CD4-positive, alpha-beta T cell treated with Interleukin-21 for 1 hour (primary cell): Measurements from ENCODE around the gene CPVL.
"Not testable (repeated sequence)": the region's sequence is repeated elsewhere in the genome, so short reads cannot be mapped to it uniquely, and the experiment has no call there.

Experiments
- DNase-seq: peaks from one replicate; pipeline ENCODE4 v3.0.0-alpha.2; 2020

Gene CPVL

DNA sequence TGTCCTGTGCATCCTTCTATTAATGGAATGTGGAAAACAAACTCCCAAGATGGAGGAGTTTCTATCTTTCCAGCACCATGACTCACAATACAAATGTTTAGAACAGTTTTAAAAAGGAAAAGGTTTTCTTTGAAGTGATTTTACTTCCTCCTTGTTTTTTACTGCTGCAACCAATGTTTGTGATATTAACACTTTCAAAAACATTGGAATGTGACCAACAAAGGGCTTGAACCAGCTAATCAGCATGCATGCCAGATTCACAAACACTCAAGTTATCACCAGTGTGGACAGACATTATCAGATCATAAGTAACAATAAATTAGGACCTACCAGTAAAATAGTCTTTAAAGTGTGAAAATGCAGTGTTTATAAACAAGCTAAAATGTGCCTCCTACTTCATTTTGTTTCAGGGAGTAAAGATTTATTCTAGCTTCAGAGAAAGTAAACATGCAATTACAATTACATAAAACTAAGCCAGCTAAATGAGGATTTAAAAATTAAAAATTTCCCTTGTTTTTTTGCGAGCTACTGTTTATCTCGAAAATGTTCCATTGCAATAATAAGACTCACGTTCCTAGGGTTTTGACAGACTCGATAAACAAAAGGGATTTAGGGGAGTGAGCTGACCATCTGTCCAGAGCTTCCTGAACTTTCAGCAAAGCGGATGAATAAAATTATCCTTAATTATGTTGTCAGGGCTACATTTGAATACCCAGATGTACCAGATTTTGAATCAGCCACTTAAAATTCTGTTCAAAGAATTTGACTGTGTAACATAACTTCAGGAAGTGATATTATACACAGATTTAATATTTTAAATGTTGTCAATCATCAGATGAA lies 29.8 kb downstream of the CPVL start:
- DNase-seq, result no peak

GRCh38 chr7:29115753-29116152 lies 30.6 kb downstream of the CPVL start:
- no peak for DNase-seq

GRCh38 chr7:29115130-29115687 lies 31.1 kb downstream of the CPVL start:
- DNase-seq, result no peak

GRCh38 chr7:29114266-29114665 lies 32.1 kb downstream of the CPVL start:
- not testable (repeated sequence) for DNase-seq

DNA sequence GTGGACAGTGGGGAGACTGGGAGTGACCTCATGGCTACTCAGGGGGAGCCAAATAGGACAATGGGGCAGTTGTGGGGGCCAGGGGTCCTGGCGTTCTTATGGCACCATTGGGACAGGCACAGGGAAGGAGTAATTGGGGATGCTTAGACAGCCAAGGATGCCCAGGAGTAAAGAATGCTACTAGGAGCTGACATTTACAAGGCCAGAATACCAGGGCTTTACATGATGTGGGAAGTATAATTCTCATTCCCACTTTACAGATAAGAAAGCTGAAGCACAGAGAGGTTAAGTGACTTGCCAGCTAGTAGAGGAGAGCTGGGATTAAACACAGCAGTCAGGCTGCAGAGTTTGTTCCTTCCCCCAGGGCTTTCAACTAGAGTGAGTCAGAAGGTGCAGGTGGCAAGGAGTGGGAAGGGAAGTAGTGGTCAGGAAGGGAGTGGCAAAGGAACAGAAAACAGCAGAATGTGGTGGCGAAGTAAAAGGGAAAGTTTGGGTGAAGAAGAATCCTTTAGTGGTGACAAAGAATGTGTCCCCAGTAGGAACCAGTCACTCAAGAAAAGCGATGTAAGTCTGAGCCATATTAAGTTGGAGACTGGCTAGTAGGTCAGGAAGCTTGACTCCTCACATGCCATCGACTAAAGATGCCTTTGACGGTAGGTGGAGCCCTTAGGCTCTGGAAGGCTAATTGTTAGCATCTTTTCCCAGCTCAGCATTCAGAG lies 32.8 kb downstream of the CPVL start:
- DNase-seq, result peak; percentile 7

DNA sequence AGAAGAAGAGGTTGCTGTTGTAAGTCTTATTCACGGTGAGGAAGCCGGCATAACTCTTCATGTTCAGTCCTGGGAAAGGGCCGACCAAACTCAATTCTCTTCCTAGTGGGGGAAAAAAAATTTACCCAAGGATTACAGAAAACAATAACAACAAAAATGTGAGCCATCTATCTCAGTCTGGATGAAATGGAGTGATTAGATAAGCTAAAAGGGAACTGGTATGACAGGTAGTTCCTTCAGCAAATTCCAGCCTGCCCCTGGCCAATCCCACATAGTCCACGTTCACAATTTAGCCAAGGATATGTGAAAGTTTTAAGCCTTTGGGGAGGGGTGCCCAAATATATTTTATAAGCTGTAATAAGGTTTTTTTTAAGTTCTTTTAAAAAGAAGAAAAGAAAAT lies 33.6 kb downstream of the CPVL start:
- no peak for DNase-seq

DNA sequence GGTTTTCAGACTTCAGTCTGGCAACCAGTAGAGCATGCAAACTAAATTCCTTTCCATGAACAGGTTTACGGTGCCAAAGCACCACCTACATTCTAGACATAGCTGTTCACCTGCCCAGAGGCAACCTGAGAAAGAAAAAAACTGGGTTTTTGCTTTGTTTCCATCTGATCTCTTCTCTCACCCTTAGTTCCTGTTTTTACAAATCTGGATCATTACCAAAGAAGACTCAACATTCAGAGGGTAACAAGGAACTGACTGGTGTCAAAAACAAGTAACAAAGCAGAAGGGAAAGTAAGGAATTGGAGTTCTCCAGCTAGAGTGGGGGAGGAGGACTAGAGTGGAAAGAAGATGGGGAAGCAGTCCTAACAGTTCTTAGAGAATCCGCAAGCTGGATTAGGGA lies 36.4 kb downstream of the CPVL start:
- DNase-seq, result no peak

DNA sequence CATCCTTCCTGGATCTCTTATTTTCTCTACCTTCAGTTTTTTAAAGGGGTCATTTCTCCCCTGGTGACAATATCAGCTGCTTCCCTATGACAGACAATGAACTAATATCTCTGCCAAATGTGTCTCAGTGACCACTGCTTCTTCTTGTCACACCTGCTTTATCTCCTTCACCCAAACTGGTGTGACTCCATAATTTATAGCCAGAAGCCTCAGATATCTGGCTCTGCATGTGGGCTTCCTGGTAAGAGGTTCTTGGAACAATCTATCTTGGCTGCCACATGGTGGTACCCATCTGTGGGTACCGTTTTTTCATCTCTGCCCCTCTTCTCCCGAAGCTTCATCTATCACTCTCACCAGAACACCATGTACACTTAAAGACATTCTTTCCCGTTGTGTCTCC lies 37.0 kb downstream of the CPVL start:
- no peak for DNase-seq

DNA sequence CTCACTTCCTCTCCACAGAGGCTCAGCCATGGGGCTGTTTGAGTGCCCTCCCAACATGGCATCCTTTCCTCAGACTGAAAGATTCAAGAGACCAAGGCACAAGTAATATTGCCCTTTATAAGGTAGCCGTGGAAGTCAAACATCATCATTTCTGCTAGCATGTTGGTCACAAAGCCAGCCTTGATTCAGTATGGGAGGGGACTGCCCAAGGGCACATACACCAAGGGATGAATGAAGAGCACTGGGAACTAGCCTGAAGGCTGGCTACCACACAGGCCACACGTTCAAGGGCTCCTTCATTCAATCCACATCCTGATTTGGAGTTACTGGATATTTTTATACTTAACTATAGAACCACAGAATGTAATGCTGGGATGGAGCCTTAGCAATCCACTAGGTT lies 39.3 kb downstream of the CPVL start:
- no peak for DNase-seq

- DNase-seq, result no peak
Measured at GRCh38 chr7:29106669-29106988, 39.7 kb downstream of the CPVL start.

GRCh38 chr7:29105752-29106668 lies 40.3 kb downstream of the CPVL start:
- peak; percentile 54 for DNase-seq

GRCh38 chr7:29105191-29105590 lies 41.1 kb downstream of the CPVL start:
- no peak for DNase-seq

GRCh38 chr7:29102558-29103151 lies 43.7 kb downstream of the CPVL start:
- DNase-seq, result peak; percentile 40

DNA sequence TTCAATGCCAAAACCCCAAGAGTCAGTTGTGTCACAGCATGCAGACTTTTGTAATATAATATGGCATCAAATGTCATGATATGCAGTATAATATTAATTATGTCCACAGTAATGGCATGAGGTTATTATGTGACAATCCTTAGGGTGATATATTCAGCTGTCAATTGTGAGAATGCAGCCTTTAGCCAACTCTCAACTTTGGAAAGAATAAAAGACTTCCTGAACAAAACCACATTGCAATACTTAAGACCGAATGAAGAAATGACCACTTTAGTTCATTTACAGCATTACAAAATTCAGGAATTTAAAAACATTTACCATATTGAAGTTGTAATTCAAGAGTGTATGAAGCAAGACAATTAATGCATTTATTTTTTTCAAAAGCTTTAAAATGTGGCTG lies 45.4 kb downstream of the CPVL start:
- no peak for DNase-seq

DNA sequence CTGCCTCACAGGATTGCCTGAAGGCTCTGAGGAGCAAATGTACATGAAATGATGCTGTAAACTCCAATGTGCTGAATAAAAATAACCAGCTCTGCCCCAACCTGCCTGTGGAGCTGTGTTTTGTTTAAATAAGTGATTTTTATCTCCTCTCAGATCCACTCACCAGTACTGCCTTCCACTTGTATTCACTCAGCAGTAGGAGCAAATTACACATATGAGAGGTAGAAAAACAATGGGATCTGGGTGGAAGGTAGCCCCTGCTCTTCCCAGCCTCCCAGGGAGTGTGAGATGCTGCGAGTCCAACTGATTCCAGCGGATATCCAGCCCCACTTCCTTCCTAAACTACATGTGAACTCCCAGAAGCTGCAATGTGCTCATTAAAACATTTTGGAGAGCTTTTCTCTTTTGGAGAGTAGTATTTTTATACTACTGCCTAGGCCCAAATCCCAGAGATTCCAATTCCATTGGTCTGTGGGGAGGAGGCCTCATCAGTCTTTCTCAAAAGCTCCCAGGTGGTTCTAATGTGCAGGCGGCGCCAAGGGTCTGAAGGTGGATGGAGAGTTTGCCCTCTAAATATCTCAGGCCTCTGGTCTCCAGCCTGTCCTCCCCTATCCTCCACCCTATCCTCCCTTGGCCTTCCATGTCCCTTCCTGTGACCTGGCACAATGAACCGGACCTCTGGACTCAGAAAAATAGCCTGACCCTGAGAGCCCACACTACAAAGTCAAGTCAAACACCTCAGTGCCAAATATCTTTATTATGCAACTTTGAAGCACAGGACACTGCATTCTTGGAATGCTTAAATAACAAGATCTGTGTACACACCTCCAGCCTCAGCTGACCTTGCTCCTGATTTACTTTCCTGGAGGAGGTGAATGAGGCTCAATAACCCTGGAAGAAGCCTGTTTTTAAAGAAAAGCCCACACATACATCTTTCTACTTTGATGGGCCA lies 46.2 kb downstream of the CPVL start:
- no peak for DNase-seq

GRCh38 chr7:29096446-29096730 lies 49.9 kb downstream of the CPVL start:
- no peak for DNase-seq

DNA sequence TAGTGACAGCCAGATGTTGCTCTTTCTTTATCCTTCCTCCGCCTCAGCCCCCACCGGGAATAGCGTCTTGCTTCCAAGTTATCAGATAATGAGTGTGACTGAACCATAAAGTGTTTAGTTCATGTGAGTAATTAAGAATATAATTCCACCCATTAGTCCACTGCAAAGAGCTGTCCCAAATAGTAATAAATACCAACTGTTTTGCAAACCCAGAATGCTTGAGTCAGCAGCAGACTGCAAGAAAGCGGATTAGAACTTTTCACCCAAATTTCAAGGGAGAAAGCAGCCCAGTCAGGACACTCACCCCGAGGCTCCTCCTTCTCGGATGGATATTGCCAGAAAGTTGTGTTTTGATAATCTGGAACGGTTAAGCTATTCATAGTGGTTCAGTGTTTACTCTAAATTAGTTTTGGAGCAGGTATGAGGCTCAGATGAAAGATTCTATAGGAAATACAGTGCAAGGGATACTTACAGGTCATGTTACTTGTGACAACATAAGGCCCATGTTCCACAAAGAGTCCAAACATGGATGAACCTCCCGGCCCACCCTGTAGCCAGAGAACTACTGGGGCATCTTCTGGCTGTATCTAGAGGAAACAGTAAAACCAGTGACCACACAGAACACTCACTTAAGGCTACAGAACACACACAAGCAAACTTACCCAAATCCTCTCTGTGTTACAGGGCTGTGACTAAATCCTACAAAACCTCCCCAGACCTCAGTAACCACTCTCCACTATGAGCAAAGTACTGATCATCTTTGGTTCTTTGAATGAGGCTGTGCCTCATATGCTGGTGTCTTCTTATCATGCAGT lies 50.5 kb downstream of the CPVL start:
- DNase-seq, result no peak

DNA sequence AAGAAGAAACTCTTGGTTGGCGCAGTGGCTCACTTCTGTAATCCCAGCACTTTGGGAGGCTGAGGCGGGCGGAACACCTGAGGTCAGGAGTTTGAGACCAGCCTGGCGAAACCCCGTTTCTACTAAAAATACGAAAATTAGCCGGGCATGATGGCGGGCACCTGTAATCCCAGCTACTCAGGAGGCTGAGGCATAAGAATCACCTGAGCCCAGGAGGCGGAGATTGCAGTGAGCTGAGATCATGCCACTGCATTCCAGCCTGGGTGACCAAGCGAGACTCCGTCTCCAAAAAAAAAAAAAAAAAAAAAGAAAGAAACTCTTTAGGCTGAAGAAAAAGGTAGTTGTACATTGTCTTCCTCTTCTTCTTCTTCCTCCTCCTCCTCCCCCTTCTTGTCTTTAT lies 53.2 kb downstream of the CPVL start:
- DNase-seq, result not testable (repeated sequence)

DNA sequence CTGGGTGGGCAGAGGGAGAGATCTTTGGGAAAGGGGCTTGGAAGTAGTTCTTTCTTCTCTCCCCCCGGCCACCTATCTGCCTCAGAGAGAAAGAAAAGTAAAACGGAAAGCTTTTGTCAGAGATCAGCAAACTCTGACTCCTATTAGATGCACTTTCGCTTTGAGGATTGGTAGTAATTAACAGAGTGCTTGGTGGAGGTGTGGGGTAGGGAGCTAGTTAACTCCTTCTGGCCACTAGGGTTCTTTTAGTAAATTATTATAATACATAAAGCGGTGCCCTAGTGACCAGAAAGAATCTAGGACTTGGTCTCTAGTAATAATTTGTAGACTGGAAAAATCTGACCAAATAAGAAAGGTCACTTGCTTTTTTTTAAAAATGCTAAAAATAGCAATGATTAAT lies 54.6 kb downstream of the CPVL start:
- peak; percentile 59 for DNase-seq

DNA sequence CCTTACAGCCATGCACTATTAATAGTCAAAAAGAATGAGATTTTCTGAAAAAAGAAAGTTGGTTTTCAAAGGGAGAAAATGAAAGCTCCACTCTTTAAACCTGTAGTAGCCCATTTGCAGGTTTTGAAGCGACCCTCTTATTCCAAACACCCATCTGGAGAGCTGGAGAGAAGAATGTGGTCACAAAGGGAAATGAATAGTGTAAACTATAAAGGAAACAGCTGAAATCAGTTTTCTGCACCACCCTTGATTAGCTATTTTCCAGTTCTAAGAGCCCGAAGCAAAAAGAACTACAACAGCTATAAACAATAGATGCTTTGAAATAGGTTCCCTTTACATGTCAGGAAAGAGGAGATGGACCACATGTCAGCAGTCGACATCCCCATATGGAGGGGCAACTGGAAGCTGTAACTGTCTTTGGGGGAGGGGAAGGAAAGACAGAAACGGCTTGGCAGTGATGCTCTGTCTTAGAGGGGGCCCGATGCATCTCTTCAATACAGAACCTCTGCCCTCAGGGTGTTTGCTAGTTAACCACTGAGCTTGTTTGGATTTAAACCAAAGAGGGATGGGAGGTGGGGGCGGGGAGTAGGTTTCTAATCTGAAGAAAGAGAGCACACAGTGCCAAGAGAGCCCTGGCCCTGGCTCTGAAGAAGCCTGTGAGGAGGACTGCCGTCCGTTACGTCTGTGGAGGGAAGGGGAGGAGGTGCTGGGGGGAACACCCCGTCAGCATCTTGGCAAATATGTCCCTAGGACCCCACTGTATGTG lies 55.3 kb downstream of the CPVL start:
- DNase-seq, result peak; percentile 1
